ENCODE measurements around the gene LIM2. TPM values are rescaled to one million over a fixed set of nuclear protein-coding genes. Genes with fewer than 3 reads are reported as not detected.

The LIM2 gene
- total RNA-seq, 2 donors from 2014 or later = not detected

DNA sequence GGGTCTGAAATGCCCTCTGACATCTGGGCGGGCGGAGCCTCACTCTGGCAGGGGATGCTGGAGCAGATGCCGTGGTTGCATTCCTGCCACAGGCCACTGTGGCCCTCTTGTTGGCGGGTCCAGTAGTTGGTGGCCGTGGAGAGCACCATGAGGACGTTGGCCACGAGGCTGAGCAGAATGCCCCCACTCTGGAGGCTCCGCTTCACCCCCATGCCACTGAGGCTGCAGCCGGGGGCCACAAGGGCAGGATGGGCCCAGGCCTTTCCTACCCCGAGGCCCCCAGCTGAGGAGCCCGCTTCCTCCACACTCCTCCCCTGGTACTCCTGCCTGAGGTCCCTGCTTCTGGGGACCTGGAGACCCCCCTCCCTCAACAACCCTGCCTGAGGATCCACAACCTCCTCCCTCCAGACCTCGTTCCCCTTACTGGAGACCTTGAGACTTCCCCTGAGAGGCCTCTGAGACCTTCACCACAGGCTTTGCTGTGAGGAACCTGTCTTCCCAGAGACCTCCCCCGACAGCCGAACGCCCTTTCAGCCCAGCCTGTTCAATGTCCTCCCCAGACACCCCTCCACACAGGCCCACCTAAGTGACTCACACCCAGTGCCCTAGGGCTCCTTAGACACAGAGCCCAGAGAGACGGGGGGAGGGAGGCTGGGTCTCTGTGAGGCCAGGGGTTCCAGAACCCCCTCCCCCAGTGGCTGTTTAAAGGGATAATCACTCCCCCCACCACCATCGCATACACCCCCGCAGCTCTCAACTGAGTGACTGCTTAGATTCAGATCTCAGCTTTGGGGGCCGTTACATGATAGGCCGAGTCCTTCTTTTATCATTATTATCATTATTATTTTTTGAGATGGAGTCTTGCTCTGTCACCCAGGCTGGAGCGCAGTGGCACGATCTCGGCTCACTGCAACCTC lies 19.1 kb downstream of the LIM2 start, which contains the start of gene CLDND2:
Gene CLDND2 (minus strand): TSS at position 638 of the 917 bp plus-strand sequence. CDS start 426 bp downstream, at position 212.
- intact Hi-C loops (cut with DNase I) = no loop called here
- no peak for ATAC-seq
- no peak for DNase-seq

GRCh38 chr19:51367565-51368365 lies 20.0 kb downstream of the LIM2 start:
- DNase-seq (peak; percentile 99), ATAC-seq (peak; percentile 91 to 93)
- intact Hi-C loops (cut with DNase I) = loop anchor here in 1 of 2 donors (2.0 kb wide), 1 partner anchor 29 kb away; no protein-coding TSS in a partner anchor

DNA sequence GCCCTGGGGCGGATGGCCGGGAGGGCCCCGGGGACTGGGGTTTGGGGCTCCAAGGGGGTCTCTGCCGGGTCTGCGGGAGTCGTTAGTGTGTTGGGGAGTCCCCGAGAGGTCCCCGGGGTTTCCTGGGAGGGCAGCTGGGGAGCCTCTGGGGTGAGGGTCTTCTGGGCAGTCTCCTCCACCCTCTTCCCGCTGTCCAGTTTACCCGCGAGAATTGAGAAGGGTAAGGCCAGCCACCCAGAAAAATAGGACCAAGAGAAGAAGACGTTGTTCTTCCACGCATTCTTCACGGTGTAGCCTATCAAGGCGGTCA lies 20.6 kb downstream of the LIM2 start:
- intact Hi-C loops (cut with DNase I) = loop anchor here in 1 of 2 donors (2.0 kb wide), 1 partner anchor 28 kb away; no protein-coding TSS in a partner anchor
- ATAC-seq (no peak), DNase-seq (no peak)

GRCh38 chr19:51366389-51367254 lies 21.2 kb downstream of the LIM2 start:
- DNase-seq (peak; percentile 99), ATAC-seq (peak; percentile 79 to 85)
- intact Hi-C loops (cut with DNase I) = loop anchor here in 1 of 2 donors (2.0 kb wide), 1 partner anchor 28 kb away; no protein-coding TSS in a partner anchor

DNA sequence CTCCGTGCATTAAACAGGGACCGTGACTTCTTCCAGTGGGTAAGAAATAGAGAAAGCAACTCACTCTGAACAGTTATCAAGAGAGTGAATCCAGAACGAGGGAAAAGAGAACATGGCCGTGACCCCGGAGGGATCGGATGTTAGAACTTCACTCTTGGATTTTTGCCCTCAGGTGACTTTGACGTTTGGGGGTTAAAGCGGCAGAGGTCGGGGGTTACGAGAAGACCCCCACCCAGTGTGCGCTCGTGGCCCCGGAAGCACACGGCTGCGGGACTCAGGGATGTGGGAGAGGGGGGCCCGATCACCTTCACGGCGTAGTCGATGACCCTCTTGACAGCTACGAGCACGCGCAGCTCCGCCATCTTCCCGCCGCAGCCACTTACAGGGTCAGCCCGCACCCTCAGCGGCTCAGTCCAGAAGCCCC lies 21.8 kb downstream of the LIM2 start, which contains the start of gene ETFB:
Gene ETFB (minus strand): TSS at position 424 of the 424 bp plus-strand sequence. CDS start 62 bp downstream, at position 362.
- ATAC-seq = no peak
- intact Hi-C loops (cut with DNase I) = loop anchor here in 1 of 2 donors (2.0 kb wide), 1 partner anchor 27 kb away; no protein-coding TSS in a partner anchor
- DNase-seq = no peak

DNA sequence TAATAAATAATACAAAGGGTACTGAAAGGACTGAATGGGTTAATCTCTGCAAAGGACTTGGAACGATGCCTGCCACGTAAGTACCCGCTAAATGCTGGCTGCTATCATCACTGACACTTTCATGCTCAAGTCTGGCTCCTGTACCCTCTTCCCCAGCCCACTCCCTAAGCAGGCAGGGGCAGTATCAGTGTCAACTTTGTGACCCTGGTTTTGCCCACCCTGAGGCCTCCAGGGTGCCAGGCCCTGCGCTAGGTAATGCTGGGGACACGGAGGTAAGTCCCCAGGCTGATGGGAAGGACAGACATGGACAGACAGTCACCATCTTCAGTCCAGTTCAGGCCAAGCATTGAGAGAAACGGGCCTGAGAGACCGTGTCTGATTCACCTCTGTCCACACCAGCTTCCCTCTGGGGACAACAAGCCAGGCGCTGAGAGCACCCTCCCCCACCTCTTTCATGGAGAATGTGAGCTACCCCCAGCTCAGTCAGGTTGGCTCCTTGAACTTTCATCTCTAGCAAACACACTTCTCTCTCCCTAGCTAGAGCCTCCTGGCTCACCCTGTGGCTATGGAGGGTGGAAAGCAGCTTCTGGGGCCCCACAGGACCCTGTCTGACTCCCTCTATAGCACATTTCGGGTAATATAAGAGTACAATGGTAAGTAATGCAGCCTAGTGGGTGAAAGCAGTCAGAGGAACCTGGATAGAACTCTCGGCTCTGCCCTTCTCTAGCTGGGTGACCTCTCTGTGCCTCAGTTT lies 22.4 kb downstream of the LIM2 start:
- ATAC-seq = no peak
- intact Hi-C loops (cut with DNase I) = no loop called here
- DNase-seq = peak; percentile 38

DNA sequence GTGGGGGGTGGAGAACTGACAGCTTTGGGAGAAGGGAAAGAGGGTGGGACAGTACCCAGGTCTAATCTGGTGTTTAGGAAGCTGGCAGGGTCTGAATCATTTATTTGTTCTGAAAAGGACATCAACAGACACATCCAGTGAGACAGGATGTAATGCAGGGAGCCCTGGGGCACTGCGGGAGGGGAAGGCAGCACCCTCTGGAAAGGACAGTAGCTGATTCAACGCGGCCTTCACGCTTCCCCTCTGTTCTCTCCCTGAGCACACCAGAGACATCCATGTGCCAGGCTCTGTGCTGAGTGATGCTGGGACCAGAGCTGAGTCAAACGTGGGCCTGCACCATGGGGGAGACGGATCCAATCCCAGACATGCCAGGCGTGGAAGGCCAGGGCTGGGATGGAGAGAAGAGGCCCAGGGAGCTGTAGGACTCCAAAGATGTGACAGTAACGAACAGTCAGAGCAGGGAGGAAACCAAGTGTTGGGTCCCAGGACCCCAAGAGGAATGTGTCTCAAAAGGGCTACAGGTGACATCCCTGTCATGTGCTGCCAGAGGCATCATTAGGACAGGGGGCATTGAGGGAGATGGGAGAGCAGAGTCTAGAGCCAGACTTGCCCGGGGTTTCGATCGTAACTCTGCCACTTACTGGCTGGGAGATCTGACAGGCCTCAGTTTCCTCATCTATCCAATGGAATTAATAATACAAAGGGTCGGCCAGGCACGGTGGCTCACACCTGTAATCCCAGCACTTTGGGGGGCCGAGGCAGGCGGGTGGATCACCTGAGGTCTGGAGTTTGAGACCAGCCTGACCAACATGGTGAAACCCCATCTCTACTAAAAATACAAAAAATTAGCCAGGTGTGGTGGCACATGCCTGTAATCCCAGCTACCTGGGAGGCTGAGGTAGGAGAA lies 23.3 kb downstream of the LIM2 start:
- intact Hi-C loops (cut with DNase I) = no loop called here
- peak; percentile 26 for DNase-seq

DNA sequence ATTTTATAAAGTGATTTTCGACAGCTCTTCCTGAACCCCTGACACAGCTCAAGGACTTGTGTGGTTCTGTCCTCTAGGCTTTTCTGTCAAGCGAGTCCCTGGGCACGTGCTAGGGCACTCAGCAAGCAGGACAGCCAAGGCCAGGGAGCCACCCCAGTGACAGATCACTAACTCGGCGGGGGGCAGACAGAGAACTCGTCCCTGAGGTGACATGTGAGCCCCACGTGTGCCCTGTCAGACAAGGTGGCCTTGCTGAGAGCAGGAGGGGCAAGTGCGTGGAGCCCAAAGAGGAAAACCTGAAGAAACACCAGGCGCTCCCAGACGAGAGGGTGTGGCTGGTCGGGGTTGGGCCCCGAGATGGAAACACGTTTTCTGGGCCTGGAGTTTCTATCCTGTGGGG lies 26.5 kb downstream of the LIM2 start:
- DNase-seq (peak; percentile 17), ATAC-seq (no peak)
- intact Hi-C loops (cut with DNase I) = no loop called here

More for the DNA sequence above, 23.3 kb downstream of the LIM2 start:
- ATAC-seq = no peak

DNA sequence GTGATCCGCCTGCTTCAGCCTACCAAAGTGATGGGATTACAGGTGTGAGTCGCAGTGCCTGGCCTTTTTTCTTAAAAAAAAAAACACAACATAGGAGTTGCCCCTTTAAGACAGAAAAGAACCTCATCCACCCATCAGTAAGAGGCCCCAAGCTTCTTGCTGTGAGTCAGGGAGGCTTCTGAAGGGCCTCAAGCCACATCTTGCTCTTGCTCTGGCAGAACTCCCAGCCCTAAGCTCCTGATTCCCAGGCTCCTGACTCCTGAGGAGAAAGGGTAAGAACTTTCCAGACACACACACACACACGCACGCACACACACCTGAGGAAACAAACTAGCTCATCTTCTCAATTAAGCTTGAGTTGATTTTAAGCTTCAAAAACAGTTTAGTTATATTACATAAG lies 28.5 kb downstream of the LIM2 start:
- ATAC-seq = no peak
- DNase-seq = peak; percentile 14
- intact Hi-C loops (cut with DNase I) = no loop called here

GRCh38 chr19:51357952-51358351 lies 29.8 kb downstream of the LIM2 start:
- peak; percentile 5 for DNase-seq
- no peak for ATAC-seq
- intact Hi-C loops (cut with DNase I) = no loop called here

- DNase-seq = no peak
- ATAC-seq = no peak
- intact Hi-C loops (cut with DNase I) = no loop called here
These were observed 31.5 kb downstream of the LIM2 start for GRCh38 chr19:51356159-51356801.

- no peak for ATAC-seq
These were observed 33.0 kb downstream of the LIM2 start for GRCh38 chr19:51354742-51355148.

DNA sequence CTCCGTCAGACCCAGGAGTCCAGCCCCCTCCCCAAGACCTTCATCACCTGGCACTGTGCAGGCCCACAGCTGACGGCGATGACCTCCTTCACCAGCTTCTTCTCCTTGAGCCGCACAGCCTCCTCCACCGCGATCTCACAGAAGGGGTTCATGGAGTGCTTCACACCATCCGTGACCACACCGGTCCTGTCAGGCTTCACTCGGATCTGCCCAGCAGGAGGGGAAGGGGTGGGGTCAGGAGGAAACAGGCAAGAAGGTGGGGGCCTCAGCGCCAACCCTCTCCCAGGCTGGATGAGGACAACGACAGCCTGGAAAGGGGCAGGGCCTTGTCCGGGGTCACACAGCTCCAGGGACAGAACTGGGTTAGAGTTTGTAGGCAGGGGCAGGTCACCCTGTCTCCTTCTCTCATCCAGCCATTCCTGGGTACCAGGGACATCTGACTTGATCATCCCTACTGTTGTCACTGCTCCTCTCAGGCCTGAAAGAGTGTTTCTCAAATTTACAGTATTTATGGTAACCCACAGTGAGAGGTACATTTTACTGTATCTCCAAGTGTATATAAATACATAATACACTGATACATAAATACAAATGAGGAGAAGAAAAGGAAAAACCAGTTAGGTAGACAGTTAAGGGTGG lies 33.6 kb downstream of the LIM2 start:
- no peak for ATAC-seq
- intact Hi-C loops (cut with DNase I) = no loop called here
- DNase-seq = peak; percentile 12

More at GRCh38 chr19:51354742-51355148, 33.0 kb downstream of the LIM2 start:
- intact Hi-C loops (cut with DNase I) = no loop called here
- peak; percentile 2 for DNase-seq

DNA sequence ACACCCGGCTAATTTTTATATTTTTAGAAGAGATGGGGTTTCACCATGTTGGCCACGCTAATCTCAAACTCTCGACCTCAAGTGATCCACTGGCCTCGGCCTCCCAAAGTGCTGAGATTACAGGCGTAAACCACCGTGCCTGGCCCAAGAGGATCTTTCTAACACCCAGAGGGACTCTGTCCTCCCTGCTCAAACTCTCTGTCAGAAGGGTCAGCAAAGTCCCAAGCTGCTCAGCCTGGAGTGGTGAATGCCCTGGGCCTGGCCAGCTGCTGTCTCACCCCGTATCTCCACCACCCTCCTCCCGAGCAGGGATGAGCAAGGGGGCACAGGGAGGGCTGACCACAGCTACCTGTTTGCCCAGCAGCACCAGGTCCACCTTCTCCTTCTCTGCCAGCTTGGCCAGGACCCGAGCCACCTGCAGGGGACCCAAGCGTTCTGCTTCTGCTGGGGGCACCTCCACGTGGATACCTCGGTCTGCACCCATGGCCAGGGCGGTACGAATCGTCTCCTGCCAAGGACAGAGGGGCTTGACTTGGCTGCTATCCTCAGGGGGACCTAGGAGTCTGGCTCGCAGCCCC lies 34.9 kb downstream of the LIM2 start:
- intact Hi-C loops (cut with DNase I) = no loop called here
- DNase-seq (no peak), ATAC-seq (no peak)

DNA sequence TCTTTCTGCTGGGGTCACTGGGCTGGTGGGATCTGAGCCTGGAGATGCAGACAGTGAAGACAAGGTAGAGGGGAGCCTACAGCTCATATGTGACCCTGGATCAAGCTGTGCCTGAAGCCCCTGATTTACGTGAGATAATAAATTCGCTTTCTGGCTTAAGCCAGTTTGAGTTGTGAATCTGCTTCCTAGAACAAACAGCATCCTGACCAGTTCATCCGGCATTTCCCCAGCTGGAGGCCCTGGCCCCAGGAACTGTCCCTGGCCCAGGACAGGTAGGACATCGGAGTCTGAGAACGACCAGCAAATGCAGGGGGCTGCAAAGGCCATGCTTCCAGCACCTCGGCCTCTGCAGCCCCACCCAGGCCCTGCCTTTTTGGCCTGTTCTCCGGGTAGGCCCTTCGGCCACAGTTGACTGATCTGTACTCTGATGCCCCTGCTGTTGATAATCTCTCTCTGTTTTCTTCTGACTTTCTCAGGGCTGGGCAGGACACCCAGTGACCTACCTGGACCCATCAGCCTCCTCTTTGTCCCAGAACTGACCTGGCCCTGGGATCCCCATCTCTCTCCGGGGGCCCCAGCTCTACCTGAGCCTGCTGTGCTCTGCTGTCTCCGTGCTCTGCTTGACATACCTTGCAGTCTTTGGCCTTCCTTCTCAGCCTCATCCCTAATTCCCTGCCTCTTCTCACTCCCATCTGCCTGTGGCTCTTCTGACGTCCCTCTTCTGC lies 36.3 kb downstream of the LIM2 start:
- intact Hi-C loops (cut with DNase I) = no loop called here
- no peak for DNase-seq
- no peak for ATAC-seq

All from left cardiac atrium (tissue), 4 donors.